Osteocyte (in vitro differentiated cells): ENCODE measurements around the gene DDX5. TPM values are rescaled to one million over a fixed set of nuclear protein-coding genes. Genes with fewer than 3 reads are reported as not detected.

Experiments
- DNase-seq: peaks from one replicate; pipeline ENCODE4 v3.0.0; 2021; ENCODE audit warnings: mixed read lengths; ENCODE audit not compliant: unreplicated experiment; ENCODE audit errors: extremely low spot score
- H3K27ac Mint-ChIP-seq: one replicate; pipeline ENCODE4 v1.8.0; 2021; ENCODE audit warnings: mild to moderate bottlenecking, mixed read lengths; ENCODE audit not compliant: unreplicated experiment
- H3K27me3 Mint-ChIP-seq: one replicate; pipeline ENCODE4 v1.8.0; 2021; ENCODE audit warnings: mixed read lengths; ENCODE audit not compliant: unreplicated experiment
- H3K36me3 Mint-ChIP-seq: one replicate; pipeline ENCODE4 v1.8.0; 2021; ENCODE audit warnings: mixed read lengths; ENCODE audit not compliant: unreplicated experiment
- H3K4me1 Mint-ChIP-seq: one replicate; pipeline ENCODE4 v1.8.0; 2021; ENCODE audit warnings: mixed read lengths; ENCODE audit not compliant: unreplicated experiment
- H3K4me3 Mint-ChIP-seq: one replicate; pipeline ENCODE4 v1.8.0; 2021; ENCODE audit warnings: mild to moderate bottlenecking, moderate library complexity, mixed read lengths; ENCODE audit not compliant: unreplicated experiment
- H3K9me3 Mint-ChIP-seq: one replicate; pipeline ENCODE4 v1.8.0; 2021; ENCODE audit warnings: mixed read lengths; ENCODE audit not compliant: unreplicated experiment
- total RNA-seq: library from RNA; stranded (reverse); gene quantifications from 2 replicates; pipeline ENCODE4 v1.2.1, GENCODE V29; 2021
- TF ChIP-seq, protein P1 (sequence below): fragments of 200-600 bp; sonication (generic); IDR thresholded peaks from 2 replicates; pipeline ENCODE4 v1.5.0; 2021; ENCODE audit warnings: antibody characterized with exemption, mild to moderate bottlenecking, moderate library complexity

The DDX5 gene
- total RNA-seq, 1 donor from 2014 or later = 816 TPM

DNA sequence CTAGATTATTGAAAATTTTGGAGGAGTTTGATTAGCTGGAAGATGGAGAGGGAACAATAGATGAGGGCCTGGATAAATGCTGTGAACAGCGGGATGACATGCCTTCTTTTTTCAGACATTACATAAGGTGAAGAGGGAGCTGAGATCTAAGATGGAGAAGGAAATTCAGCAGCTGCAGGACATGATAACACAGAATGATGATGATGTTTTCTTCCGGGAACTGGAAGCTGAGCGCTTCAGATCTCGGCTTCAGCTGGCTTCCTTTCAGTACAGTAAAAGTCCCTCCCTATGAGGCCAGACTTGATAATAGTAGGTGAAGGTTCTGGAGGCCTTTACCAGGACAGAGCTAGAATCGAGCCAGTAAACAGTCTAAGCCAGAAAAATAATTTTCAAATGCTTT lies 31.4 kb upstream of the DDX5 start:
- peaks cover under 1% of the 10 kb centered on the region for H3K4me1 Mint-ChIP-seq
- H3K27ac Mint-ChIP-seq = peak overlapping the region; percentile 62
- DNase-seq = no peak

DNA sequence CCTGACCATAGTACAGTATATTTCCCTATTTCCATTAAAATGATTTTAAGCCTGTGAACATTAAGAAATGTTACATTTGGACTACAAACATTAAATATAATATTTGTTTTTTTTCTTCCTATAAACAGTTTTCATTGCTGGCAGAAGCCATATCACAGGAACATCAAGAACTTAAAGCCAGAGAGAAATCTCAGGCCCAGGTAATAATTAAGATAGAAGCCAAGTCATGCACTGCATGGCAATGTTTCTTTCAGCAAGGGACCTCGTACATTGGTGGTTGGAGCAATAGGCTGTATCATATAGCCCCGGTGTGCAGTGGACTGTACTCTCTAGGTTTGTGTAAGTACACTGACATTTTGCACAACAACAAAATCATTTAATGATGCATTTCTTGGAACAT lies 30.8 kb upstream of the DDX5 start:
- Mint-ChIP-seq H3K27me3 (no peaks in the 10 kb centered on the region), H3K9me3 (no peaks in the 10 kb centered on the region), H3K4me3 (no peak overlapping the region), H3K4me1 (no peaks in the 10 kb centered on the region), H3K36me3 (peaks cover 50% of the 10 kb centered on the region), H3K27ac (no peak overlapping the region)
- no peak for DNase-seq
- TF ChIP-seq, protein P1, sequence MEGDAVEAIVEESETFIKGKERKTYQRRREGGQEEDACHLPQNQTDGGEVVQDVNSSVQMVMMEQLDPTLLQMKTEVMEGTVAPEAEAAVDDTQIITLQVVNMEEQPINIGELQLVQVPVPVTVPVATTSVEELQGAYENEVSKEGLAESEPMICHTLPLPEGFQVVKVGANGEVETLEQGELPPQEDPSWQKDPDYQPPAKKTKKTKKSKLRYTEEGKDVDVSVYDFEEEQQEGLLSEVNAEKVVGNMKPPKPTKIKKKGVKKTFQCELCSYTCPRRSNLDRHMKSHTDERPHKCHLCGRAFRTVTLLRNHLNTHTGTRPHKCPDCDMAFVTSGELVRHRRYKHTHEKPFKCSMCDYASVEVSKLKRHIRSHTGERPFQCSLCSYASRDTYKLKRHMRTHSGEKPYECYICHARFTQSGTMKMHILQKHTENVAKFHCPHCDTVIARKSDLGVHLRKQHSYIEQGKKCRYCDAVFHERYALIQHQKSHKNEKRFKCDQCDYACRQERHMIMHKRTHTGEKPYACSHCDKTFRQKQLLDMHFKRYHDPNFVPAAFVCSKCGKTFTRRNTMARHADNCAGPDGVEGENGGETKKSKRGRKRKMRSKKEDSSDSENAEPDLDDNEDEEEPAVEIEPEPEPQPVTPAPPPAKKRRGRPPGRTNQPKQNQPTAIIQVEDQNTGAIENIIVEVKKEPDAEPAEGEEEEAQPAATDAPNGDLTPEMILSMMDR = no peak

More for the DNA sequence above, 31.4 kb upstream of the DDX5 start:
- TF ChIP-seq, protein P1 = no peak
- Mint-ChIP-seq H3K4me3 (no peak overlapping the region), H3K27me3 (no peaks in the 10 kb centered on the region), H3K9me3 (no peaks in the 10 kb centered on the region), H3K36me3 (peaks cover 46% of the 10 kb centered on the region)

DNA sequence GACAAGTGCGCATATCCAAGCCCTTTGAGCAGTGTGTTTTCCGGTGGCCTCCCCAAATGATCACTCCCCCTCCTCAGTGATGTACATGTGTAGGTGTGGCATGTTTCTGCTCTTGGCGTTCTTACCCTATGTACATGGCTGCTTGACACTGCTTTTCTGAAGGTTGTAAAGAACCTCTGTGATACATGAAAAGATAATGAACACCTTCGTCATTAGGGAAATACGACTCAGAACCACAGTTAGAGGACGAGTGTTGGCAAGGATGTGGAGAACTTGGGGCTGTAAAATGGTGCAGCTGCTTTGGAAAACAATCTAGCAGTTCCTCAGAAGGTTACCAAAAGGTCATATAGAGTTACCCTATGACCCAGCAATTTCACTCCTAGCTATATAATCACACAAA lies 29.3 kb upstream of the DDX5 start:
- H3K27ac Mint-ChIP-seq = peak overlapping the region; percentile 58
- H3K9me3 Mint-ChIP-seq = no peaks in the 10 kb centered on the region
- H3K27me3 Mint-ChIP-seq = no peaks in the 10 kb centered on the region
- peaks cover 55% of the 10 kb centered on the region for H3K36me3 Mint-ChIP-seq
- no peaks in the 10 kb centered on the region for H3K4me1 Mint-ChIP-seq
- no peak for DNase-seq
- TF ChIP-seq, protein P1 = no peak
- no peak overlapping the region for H3K4me3 Mint-ChIP-seq

DNA sequence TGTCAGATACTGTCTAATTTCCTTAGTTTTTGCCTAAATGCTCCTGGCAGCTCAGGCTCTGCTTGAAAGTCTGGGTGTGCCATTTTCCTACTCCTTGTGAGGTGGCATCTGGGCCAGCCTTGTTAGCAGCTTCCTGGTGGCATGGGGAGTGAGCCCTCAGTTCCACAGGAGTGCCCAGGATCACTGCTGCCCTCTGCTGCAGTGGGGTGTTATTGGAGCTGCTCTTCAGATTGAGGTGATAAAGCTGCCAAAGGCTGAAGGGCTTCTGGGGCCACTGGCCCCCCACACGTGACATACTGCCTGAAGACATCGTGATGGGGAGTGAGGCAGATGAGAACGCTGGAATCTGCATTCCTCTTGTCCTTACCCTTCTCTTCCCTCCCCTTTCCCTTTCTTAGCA lies 28.1 kb upstream of the DDX5 start:
- H3K27me3 Mint-ChIP-seq = no peaks in the 10 kb centered on the region
- peak overlapping the region; percentile 51 for H3K27ac Mint-ChIP-seq
- no peaks in the 10 kb centered on the region for H3K9me3 Mint-ChIP-seq
- no peak overlapping the region for H3K4me3 Mint-ChIP-seq
- H3K36me3 Mint-ChIP-seq = peaks cover 62% of the 10 kb centered on the region
- TF ChIP-seq, protein P1 = no peak
- H3K4me1 Mint-ChIP-seq = no peaks in the 10 kb centered on the region
- no peak for DNase-seq

DNA sequence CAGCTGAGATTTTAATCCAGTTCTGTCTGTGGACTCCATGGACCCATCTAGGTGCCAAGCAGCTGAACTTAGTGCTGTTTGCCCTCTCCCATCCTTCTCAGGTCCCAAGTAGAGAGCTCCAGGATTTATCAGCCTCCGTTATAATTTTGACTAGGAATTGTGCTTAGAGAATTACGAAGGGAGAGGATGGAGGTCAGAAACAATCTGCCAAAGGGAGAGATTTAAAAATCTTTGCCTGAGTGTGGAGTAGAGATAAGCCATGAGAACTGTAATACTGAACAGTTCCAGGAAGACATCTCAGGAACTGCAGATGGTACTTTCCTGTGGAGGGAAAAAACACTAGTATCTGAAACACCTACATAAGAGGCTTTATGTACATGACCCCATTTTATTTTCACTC lies 27.7 kb upstream of the DDX5 start:
- Mint-ChIP-seq H3K4me3 (no peak overlapping the region), H3K9me3 (no peaks in the 10 kb centered on the region), H3K27ac (no peak overlapping the region), H3K27me3 (no peaks in the 10 kb centered on the region), H3K4me1 (no peaks in the 10 kb centered on the region), H3K36me3 (peaks cover 63% of the 10 kb centered on the region)
- TF ChIP-seq, protein P1 = no peak
- DNase-seq = no peak
